Esophagus squamous epithelium (tissue), 5 donors: Measurements from ENCODE around the gene IQCH. TPM values are rescaled to one million over a fixed set of nuclear protein-coding genes. Genes with fewer than 3 reads are reported as not detected.
A peak's percentile ranks its signal among the peaks of the same experiment; 100 is the strongest.

ENCODE experiments used
- DNase-seq: peaks from one replicate; lab custom pipeline; 2025; lab: John Stamatoyannopoulos, UW
- H3K27ac ChIP-seq, 4 donors: fragments of 200-600 bp; sonication (generic); one replicate each; pipeline ENCODE4 v1.5.1; 2016 to 2019; ENCODE audit warnings: mild to moderate bottlenecking in 1 of 4
- H3K27me3 ChIP-seq, 4 donors: fragments of 200-600 bp; sonication (generic); 1 replicate in 3 of 4; 2 replicates in 1 of 4; pipeline versions ENCODE4 v1.5.1 to v1.6.0; 2017 to 2021; ENCODE audit warnings: antibody characterized with exemption in 1 of 4
- H3K36me3 ChIP-seq, 3 donors: fragments of 200-600 bp; sonication (generic); one replicate each; pipeline ENCODE4 v1.5.1; 2016 to 2019
- H3K4me1 ChIP-seq, 3 donors: fragments of 200-600 bp; sonication (generic); one replicate each; pipeline ENCODE4 v1.5.1; 2017 to 2019
- H3K4me3 ChIP-seq, 4 donors: fragments of 200-600 bp; sonication (generic); 1 replicate in 3 of 4; 2 replicates in 1 of 4; pipeline ENCODE4 v1.5.1; 2016 to 2019; ENCODE audit warnings: mild to moderate bottlenecking in 2 of 4, moderate library complexity in 1 of 4
- H3K9me3 ChIP-seq, 3 donors: fragments of 200-600 bp; sonication (generic); one replicate each; pipeline ENCODE4 v1.5.1; 2016 to 2019
- CTCF ChIP-seq, 6 experiments: fragments of 450-650 bp in 4 of 6; fragments of 200-600 bp in 2 of 6; sonication (generic) in 2 of 6; IDR thresholded peaks; one replicate each; pipeline ENCODE4 v1.5.1; 2016 to 2019; ENCODE audit warnings: antibody characterized with exemption in 6 of 6, mild to moderate bottlenecking in 4 of 6, moderate library complexity in 4 of 6
- POLR2A ChIP-seq, 4 donors: fragments of 450-650 bp; IDR thresholded peaks; one replicate each; pipeline ENCODE4 v1.6.1; 2017; ENCODE audit warnings: antibody characterized with exemption in 4 of 4, mild to moderate bottlenecking in 4 of 4, moderate library complexity in 3 of 4
- WGBS, 2 donors: methylation state at CpG; one replicate each; pipeline ENCODE4 v1.1.5; 2018; 5-methylcytosine and 5-hydroxymethylcytosine counted together
- intact Hi-C: fragments of 100-400 bp; cut with DNase I; formaldehyde crosslinking; loops from one replicate; pipeline ENCODE4 v1.15.0; 2022
- total RNA-seq, 4 donors: library from RNA; depleted of rRNA; stranded (reverse); fragments of >200 nt; gene quantifications; one replicate each; pipeline ENCODE4 v1.1.0, GENCODE V29; 2016
- donor health status: DM: yes; HTN: yes; CAD: no.

The IQCH gene
- total RNA-seq, 4 donors from 2014 or later, result 1.9 to 3.1 (median 3.0) TPM; not detected in 1

- Histone ChIP-seq H3K4me3 (no peak overlapping the region), H3K4me1 (no peaks in the 10 kb centered on the region), H3K9me3 (no peaks in the 10 kb centered on the region), H3K36me3 (no peaks in the 10 kb centered on the region), H3K27me3 (no peaks in the 10 kb centered on the region), H3K27ac (no peak overlapping the region)
- WGBS, 2 donors, result 48 to 54% methylated on average over 1 of the region's 1 CpG
- DNase-seq, result no peak
- no peak for TF ChIP-seq CTCF (IDR thresholded peaks at IDR 0.05)
- no peak for TF ChIP-seq POLR2A (IDR thresholded peaks at IDR 0.05)
- intact Hi-C loops, result no loop called here
Measured at GRCh38 chr15:67480741-67481140, 226.2 kb downstream of the IQCH start.

- WGBS, 2 donors, result 94 to 100% methylated on average over 2 of the region's 2 CpGs
- H3K36me3 ChIP-seq, result no peaks in the 10 kb centered on the region
- no peak for TF ChIP-seq POLR2A (IDR thresholded peaks at IDR 0.05)
- TF ChIP-seq CTCF (IDR thresholded peaks at IDR 0.05), result no peak
- H3K4me1 ChIP-seq, result no peaks in the 10 kb centered on the region
- intact Hi-C loops, result no loop called here
- H3K4me3 ChIP-seq, result no peak overlapping the region
- no peak overlapping the region for H3K27ac ChIP-seq
- no peaks in the 10 kb centered on the region for H3K27me3 ChIP-seq
- DNase-seq, result no peak
- H3K9me3 ChIP-seq, result no peaks in the 10 kb centered on the region
Measured at GRCh38 chr15:67481680-67482079, 227.1 kb downstream of the IQCH start.

- intact Hi-C loops, result no loop called here
- H3K9me3 ChIP-seq, result no peaks in the 10 kb centered on the region
- no peak for DNase-seq
- no peaks in the 10 kb centered on the region for H3K4me1 ChIP-seq
- H3K27ac ChIP-seq, result no peak overlapping the region
- H3K4me3 ChIP-seq, result no peak overlapping the region
- H3K36me3 ChIP-seq, result no peaks in the 10 kb centered on the region
- WGBS, 2 donors, result 85 to 86% methylated on average over 1 of the region's 1 CpG
- TF ChIP-seq POLR2A (IDR thresholded peaks at IDR 0.05) (no peak), CTCF (IDR thresholded peaks at IDR 0.05) (no peak)
- no peaks in the 10 kb centered on the region for H3K27me3 ChIP-seq
Measured at GRCh38 chr15:67495585-67495984, 241.0 kb downstream of the IQCH start.

- no peak for DNase-seq
- Histone ChIP-seq H3K9me3 (no peaks in the 10 kb centered on the region), H3K27ac (no peak overlapping the region), H3K4me1 (no peaks in the 10 kb centered on the region), H3K36me3 (no peaks in the 10 kb centered on the region), H3K27me3 (no peaks in the 10 kb centered on the region), H3K4me3 (no peak overlapping the region)
- no peak for TF ChIP-seq POLR2A (IDR thresholded peaks at IDR 0.05)
- TF ChIP-seq CTCF (IDR thresholded peaks at IDR 0.05), result peak in 4 of 6 experiments; percentile 6 to 21 (median 11)
- 8 to 21% methylated on average over 2 of the region's 2 CpGs for WGBS, 2 donors
- intact Hi-C loops, result no loop called here
Measured at GRCh38 chr15:67501177-67501835, 246.7 kb downstream of the IQCH start.

- Histone ChIP-seq H3K27me3 (no peaks in the 10 kb centered on the region), H3K36me3 (no peaks in the 10 kb centered on the region), H3K27ac (no peak overlapping the region), H3K4me1 (peaks cover 0 to under 1% (median 0%) of the 10 kb centered on the region in 3 donors), H3K9me3 (no peaks in the 10 kb centered on the region), H3K4me3 (peak overlapping the region in 1 of 4 donors; percentile 4)
- no peak for DNase-seq
- no peak for TF ChIP-seq CTCF (IDR thresholded peaks at IDR 0.05)
- no peak for TF ChIP-seq POLR2A (IDR thresholded peaks at IDR 0.05)
- 54 to 64% methylated on average over 13 of the region's 13 CpGs for WGBS, 2 donors
- intact Hi-C loops, result no loop called here
Measured at GRCh38 chr15:67501836-67502461, 247.4 kb downstream of the IQCH start.
